Measurements from ENCODE around the gene C3orf33.
"Not testable (repeated sequence)": the region's sequence is repeated elsewhere in the genome, so short reads cannot be mapped to it uniquely, and the experiment has no call there.

C3orf33 gene
- 1.5 to 1.9 reads per million in 2 donors for total RNA-seq

GRCh38 chr3:155805802-155806618, at the start of gene C3orf33:
TSS of gene C3orf33 (minus strand) at chr3:155806278. CDS start at chr3:155806252, 26 bp downstream.
- DNase-seq: peak; percentile 56

- peak; percentile 98 for DNase-seq
Measured at GRCh38 chr3:155854141-155854940, 48.3 kb upstream of the C3orf33 start, which contains the start of gene SLC33A1. TSS of gene SLC33A1 (minus strand) at chr3:155854427. CDS start at chr3:155853997, 430 bp downstream.

- DNase-seq: no peak
Measured at GRCh38 chr3:155853214-155854140, 47.4 kb upstream of the C3orf33 start.

- DNase-seq: no peak
Measured at GRCh38 chr3:155852341-155852740, 46.3 kb upstream of the C3orf33 start.

- DNase-seq: not testable (repeated sequence)
Measured at GRCh38 chr3:155849404-155849803, 43.3 kb upstream of the C3orf33 start.

GRCh38 chr3:155847993-155848392, 41.9 kb upstream of the C3orf33 start:
- no peak for DNase-seq

- DNase-seq: no peak
Measured at GRCh38 chr3:155846119-155846518, 40.0 kb upstream of the C3orf33 start.

GRCh38 chr3:155843569-155843968, 37.5 kb upstream of the C3orf33 start:
- no peak for DNase-seq

GRCh38 chr3:155835341-155836071, 29.4 kb upstream of the C3orf33 start:
- no peak for DNase-seq

- DNase-seq: not testable (repeated sequence)
Measured at GRCh38 chr3:155828490-155829098, 22.5 kb upstream of the C3orf33 start.

GRCh38 chr3:155815030-155815545, 9.0 kb upstream of the C3orf33 start:
- DNase-seq: no peak

- not testable (repeated sequence) for DNase-seq
Measured at GRCh38 chr3:155813224-155813623, 7.1 kb upstream of the C3orf33 start.

- no peak for DNase-seq
Measured at GRCh38 chr3:155809181-155809580, 3.1 kb upstream of the C3orf33 start.

- no peak for DNase-seq
Measured at GRCh38 chr3:155807823-155808222, 1.7 kb upstream of the C3orf33 start.

- DNase-seq: no peak
Measured at GRCh38 chr3:155805204-155805801, 775 bp downstream of the C3orf33 start.

GRCh38 chr3:155804323-155804722, 1.8 kb downstream of the C3orf33 start:
- no peak for DNase-seq

GRCh38 chr3:155792532-155792931, 13.5 kb downstream of the C3orf33 start:
- no peak for DNase-seq

GRCh38 chr3:155791190-155791589, 14.9 kb downstream of the C3orf33 start:
- DNase-seq: no peak

GRCh38 chr3:155790272-155790925, 15.7 kb downstream of the C3orf33 start:
- DNase-seq: no peak

- DNase-seq: no peak
Measured at GRCh38 chr3:155785662-155786295, 20.3 kb downstream of the C3orf33 start.

Data from activated gamma-delta T cell (primary cell).